GM19467 (cell line): Measurements from ENCODE around the gene SLC27A2.

ENCODE experiments used
- ATAC-seq: cut with Tn5 transposase; IDR thresholded peaks from one replicate; pipeline ENCODE4 v1.9.1; 2021; ENCODE audit warnings: mild to moderate bottlenecking, moderate library complexity; ENCODE audit not compliant: unreplicated experiment

SLC27A2 gene

DNA sequence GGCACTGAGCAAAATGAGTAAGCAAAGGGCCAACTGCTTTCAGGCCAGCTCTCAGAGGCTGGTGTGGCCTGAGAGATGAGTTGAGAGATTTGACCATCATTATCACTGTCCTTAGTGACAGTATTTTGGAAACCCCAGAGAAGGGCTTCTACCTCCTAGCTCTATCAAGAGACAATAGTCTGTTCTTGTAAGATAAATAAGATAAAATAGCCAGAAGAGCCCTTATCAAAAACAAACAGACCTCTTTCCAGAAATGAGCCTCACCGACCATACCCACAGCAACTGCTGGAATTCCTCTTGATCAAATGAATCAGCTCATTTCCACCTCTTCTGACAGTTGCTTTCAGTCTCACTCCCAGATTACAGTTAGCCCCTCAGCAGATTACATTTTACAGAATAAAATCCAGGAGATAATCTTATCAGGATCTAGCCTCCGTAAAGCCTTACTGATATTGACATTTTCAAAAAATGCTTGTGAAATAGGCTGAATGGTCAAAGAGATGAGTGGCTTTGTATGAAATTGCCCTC, 79.0 kb downstream of the SLC27A2 start:
- ATAC-seq, result no peak

DNA sequence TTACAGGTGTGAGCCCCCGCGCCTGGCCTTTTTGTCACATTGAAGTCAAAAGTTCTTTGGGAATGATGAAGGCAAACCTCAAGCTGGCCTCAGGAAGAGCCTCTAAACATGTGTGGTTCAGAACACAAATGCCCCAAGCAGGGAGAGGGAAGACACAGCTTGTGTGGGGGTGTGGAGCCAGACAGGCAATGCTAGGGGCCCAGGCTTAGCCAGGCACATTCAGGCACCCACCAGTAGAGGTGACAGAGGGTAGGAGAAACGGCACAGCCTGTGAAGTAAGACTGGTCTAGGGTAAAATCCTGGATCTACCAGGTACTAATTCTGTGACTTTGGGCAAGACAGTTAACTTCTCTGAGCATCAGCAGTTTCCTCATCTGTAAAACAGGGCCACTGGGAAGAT, 80.0 kb downstream of the SLC27A2 start:
- ATAC-seq, result no peak

DNA sequence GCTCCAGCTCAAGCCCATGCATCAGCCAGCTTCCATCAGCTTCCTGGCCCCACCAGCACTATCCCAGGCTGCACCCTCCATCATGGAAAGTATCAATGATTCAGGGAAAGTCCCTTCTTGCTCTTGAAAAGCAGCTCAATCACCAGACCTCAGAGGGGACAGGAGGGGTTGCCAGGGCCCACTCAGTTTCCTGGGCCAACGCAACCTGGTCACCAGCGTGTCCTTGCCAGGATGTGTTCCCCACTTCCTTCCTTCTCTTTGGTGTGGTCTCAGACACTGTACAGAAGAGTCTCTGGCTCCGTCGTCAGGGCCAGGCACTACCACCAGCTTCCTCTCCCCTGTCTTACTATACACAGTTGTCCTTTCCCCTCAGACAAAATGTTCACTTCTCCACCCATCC, 80.5 kb downstream of the SLC27A2 start:
- no peak for ATAC-seq

DNA sequence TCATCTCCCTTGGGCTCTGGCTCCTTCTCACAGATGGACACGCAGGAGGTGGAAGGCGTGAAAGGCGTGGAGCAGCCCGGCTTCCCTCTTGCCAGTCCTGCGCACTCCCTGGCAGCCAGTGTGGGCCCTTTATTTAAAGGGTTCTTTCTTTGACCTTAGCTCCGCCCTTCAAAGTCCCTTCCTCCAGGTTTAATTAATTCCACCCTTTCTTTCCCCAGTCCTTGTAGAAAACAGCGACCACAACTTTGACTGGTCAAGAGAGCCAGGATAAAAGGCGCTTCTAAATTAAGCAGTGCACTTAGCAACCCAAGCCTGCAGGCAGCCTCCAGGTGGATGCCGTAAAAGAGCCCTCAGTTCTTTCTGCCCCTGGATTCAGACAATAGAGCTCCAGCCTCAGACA, 83.6 kb downstream of the SLC27A2 start, which contains the start of gene HDC:
TSS of gene HDC (minus strand) at position 107 of the 400 bp plus-strand sequence. CDS start at position 4, 103 bp downstream.
- ATAC-seq, result no peak

DNA sequence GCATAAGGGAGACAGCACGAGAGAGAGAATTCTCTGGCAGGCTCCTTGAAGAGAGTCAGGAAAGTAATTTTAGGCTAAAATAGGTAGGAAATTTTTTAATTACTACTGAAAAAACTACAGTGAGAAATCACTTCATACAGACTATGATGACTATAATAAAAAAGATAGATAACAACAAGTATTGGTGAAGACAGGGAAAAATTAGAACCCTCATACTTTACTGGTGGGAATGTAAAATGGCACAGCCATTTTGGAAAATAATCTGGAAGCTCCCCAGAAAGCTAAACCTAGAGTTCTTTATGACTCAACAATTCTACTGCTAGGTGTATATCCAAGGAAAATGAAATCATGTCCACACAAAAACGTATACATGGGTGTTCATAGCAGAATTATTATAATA, 85.6 kb downstream of the SLC27A2 start:
- ATAC-seq, result no peak

DNA sequence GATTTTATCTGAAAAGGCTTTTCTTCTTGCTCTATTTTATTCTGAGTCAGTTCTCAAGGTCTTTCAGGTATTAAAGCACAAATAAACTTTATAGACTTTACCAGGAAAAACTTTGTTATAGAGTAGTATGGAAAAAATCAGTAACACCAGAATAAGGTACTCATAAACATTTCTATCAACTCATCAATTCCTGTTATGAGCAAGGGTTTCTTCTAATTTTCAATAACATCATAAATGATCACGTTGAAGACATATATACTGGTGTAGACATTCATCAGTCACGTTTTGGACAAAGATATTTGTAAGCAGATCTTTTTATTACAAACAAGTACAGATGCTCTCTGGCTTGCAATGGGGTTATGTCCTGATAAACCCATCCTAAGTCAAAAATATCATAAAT, 93.1 kb downstream of the SLC27A2 start:
- no peak for ATAC-seq

DNA sequence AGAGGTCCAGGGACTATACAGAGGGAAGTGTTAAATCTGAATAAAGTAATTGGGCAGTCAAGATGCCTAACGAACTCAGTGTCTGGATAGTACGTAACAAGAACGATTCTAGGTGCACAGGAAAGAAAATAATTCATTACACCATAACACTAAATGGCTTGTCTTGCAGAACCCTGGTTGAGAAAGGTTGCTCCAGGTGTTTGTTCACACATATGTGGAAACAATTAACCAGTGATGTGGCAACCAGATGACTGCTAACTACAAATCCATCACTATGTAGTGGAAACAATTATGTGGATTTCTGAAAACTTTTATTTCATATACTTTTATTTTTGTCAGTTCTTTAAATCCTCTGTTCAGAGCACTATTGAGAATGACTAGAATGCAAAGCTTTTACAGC, 93.9 kb downstream of the SLC27A2 start:
- no peak for ATAC-seq

DNA sequence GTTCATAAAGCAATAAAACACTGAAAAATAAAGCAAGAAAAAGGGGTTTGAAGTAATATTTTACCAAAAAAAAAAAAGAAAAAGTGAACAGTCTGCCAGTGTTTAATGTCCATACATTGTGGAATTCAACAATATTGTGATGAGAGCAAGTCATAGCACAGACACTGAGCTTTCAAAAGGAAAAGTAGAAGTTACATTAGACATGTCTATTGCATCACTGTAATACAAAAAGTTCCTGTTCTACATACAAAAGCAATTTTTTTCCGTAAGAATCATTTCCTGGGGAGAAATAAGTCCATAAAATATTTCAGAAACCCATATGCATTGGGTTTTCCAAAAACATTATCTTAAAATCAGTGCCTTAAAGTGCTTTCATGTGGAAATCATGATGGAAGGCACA, 95.4 kb downstream of the SLC27A2 start:
- ATAC-seq, result no peak

DNA sequence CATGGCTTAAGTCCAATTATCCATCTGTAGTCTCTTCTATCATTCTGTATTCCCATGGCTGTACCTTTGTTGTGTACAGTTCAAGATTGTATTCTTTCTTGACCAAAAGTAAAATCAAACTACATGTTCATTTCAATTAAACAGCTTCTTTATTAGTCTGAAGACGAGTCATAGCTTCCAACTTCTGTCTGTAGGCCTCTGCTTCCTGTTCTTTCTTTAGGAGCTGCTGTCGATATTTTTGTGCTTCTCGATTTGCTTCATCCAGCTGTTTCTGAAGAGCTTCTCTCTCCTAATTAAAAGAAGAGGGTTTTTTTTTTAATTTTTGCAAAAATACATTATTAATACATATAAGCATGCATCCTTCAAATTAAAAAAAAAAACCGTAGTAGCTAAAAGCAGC, 96.5 kb downstream of the SLC27A2 start:
- no peak for ATAC-seq

DNA sequence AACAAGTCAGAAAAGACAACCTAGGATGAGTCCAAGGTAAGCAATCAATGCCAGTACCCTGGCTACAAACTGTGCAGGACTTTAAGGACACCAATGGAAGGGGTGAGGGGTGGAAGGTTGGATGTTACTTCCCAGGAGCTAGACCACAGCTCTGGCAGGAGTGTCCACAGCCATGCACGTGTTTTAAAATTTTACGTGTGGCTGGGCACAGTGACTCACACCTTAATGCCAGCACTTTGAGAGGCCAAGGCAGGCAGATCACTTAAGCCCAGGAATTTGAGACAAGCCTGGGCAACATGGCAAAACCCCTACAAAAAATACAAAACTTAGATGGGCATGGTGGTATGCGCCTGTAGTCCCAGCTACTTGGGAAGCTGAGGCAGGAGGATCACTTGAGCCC, 98.3 kb downstream of the SLC27A2 start:
- no peak for ATAC-seq

DNA sequence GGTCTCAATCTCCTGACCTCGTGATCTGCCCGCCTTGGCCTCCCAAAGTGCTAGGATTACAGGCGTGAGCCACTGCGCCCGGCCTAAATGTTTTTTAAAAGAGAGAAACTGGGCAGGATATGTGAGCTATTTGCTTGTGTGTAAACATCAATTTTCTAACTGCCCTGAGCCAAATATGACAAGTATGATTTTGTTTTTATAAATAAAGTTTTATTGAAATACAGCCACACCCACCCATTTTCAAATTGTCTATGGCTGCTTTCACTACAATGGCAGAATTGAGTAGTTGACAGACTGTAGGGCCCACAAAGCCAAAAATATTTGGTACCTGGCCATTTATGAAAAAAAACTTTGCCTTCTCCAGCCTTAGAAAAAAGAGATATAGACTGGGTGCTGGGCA, 99.4 kb downstream of the SLC27A2 start:
- no peak for ATAC-seq
